PC-9 (cell line): ENCODE data around the gene ADGRG2. TPM values are rescaled to one million over a fixed set of nuclear protein-coding genes. Genes with fewer than 3 reads are reported as not detected.

Experiments
- BruUV-seq: library from RNA; stranded (reverse); fragments of 400-500 nt; replicated peaks from 2 replicates; lab custom pipeline; 2021; lab: Mats Ljungman, UMichigan
- CTCF ChIA-PET: fragments of 300-600 bp; sonication (Branson Sonifier 250); formaldehyde crosslinking; loops from one replicate; lab custom pipeline; 2022; ENCODE audit warnings: antibody characterized with exemption; lab: Charles Lee
- POLR2A ChIA-PET: fragments of 300-600 bp; sonication (Branson Sonifier 250); formaldehyde crosslinking; loops from one replicate; lab custom pipeline; 2022; ENCODE audit warnings: antibody characterized with exemption; ENCODE audit not compliant: unreplicated experiment; lab: Charles Lee
- DNase-seq, 2 experiments: peaks; one replicate each; pipeline versions ENCODE4 v3.0.0 to v3.0.0-alpha.2; 2015 to 2022; ENCODE audit warnings: mixed read lengths in 1 of 2
- H2AFZ ChIP-seq: fragments of 200-600 bp; sonication (generic); 2 replicates; pipeline ENCODE4 v1.8.1; 2017; ENCODE audit warnings: antibody characterized with exemption
- H3F3A ChIP-seq: fragments of 200-600 bp; sonication (generic); 2 replicates; pipeline ENCODE4 v1.8.1; 2017; ENCODE audit warnings: antibody characterized with exemption, mild to moderate bottlenecking, low read depth; ENCODE audit not compliant: insufficient read depth
- H3K27ac ChIP-seq: fragments of 200-600 bp; sonication (generic); 2 replicates; pipeline ENCODE4 v1.6.1; 2016; ENCODE audit warnings: mixed run types
- H3K27me3 ChIP-seq: fragments of 200-600 bp; sonication (generic); 2 replicates; pipeline ENCODE4 v1.6.1; 2016; ENCODE audit warnings: low read depth, mixed run types; ENCODE audit not compliant: insufficient read depth
- H3K36me3 ChIP-seq: fragments of 200-600 bp; sonication (generic); 2 replicates; pipeline ENCODE4 v1.6.1; 2016; ENCODE audit warnings: low read depth, mixed run types
- H3K4me1 ChIP-seq: fragments of 200-600 bp; sonication (generic); replicated peaks from 2 replicates; pipeline ENCODE4 v1.6.1; 2016; ENCODE audit warnings: mixed run types; ENCODE audit not compliant: insufficient read depth
- H3K4me2 ChIP-seq: fragments of 200-600 bp; sonication (generic); 2 replicates; pipeline ENCODE4 v1.6.1; 2017; ENCODE audit warnings: mixed run types
- H3K4me3 ChIP-seq: fragments of 200-600 bp; sonication (generic); 2 replicates; pipeline ENCODE4 v1.6.1; 2016; ENCODE audit warnings: mixed run types
- H3K79me2 ChIP-seq: fragments of 200-600 bp; sonication (generic); 2 replicates; pipeline ENCODE4 v1.6.1; 2017; ENCODE audit warnings: low read depth, mixed run types
- H3K9me2 ChIP-seq: fragments of 200-600 bp; sonication (generic); 2 replicates; pipeline ENCODE4 v1.8.1; 2017; ENCODE audit warnings: mild to moderate bottlenecking; ENCODE audit not compliant: insufficient read depth
- H3K9me3 ChIP-seq: fragments of 200-600 bp; sonication (generic); 2 replicates; pipeline ENCODE4 v1.8.1; 2016; ENCODE audit warnings: low read depth; ENCODE audit not compliant: insufficient read depth
- H4K20me1 ChIP-seq: fragments of 200-600 bp; sonication (generic); 2 replicates; pipeline ENCODE4 v1.8.1; 2017; ENCODE audit not compliant: insufficient read depth
- EZH2 ChIP-seq: fragments of 200-600 bp; sonication (generic); IDR thresholded peaks from 2 replicates; pipeline ENCODE4 v1.8.0; 2017; ENCODE audit warnings: antibody characterized with exemption, low read depth
- intact Hi-C: fragments of 100-400 bp; cut with micrococcal nuclease; formaldehyde crosslinking; loops from one replicate; pipeline ENCODE4 v1.10.0; 2022; ENCODE audit not compliant: unreplicated experiment
- total RNA-seq: library from RNA; stranded (reverse); gene quantifications from 2 replicates; pipeline ENCODE4 v1.2.3, GENCODE V29; 2021
- TF ChIP-seq, protein P1 (sequence below): fragments of 200-600 bp; sonication (generic); conservative IDR thresholded peaks from 2 replicates; pipeline ENCODE4 v1.6.1; 2017; ENCODE audit warnings: mixed run types, antibody characterized with exemption, mild to moderate bottlenecking, moderate library complexity

The ADGRG2 gene
- total RNA-seq, 1 experiment from 2014 or later: 0.22 TPM

GRCh38 chrX:19121466-19121865 lies 802 bp downstream of the ADGRG2 start:
- H3K9me2 ChIP-seq: no peaks in the 10 kb centered on the region
- H3K4me2 ChIP-seq: no peak overlapping the region
- no peaks in the 10 kb centered on the region for H3K4me1 ChIP-seq
- H3K27ac ChIP-seq: no peak overlapping the region
- no peaks in the 10 kb centered on the region for H3K36me3 ChIP-seq
- no peaks in the 10 kb centered on the region for H3K79me2 ChIP-seq
- no peaks in the 10 kb centered on the region for H3F3A ChIP-seq
- no peak for TF ChIP-seq EZH2
- TF ChIP-seq, protein P1, sequence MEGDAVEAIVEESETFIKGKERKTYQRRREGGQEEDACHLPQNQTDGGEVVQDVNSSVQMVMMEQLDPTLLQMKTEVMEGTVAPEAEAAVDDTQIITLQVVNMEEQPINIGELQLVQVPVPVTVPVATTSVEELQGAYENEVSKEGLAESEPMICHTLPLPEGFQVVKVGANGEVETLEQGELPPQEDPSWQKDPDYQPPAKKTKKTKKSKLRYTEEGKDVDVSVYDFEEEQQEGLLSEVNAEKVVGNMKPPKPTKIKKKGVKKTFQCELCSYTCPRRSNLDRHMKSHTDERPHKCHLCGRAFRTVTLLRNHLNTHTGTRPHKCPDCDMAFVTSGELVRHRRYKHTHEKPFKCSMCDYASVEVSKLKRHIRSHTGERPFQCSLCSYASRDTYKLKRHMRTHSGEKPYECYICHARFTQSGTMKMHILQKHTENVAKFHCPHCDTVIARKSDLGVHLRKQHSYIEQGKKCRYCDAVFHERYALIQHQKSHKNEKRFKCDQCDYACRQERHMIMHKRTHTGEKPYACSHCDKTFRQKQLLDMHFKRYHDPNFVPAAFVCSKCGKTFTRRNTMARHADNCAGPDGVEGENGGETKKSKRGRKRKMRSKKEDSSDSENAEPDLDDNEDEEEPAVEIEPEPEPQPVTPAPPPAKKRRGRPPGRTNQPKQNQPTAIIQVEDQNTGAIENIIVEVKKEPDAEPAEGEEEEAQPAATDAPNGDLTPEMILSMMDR: no peak
- H4K20me1 ChIP-seq: no peaks in the 10 kb centered on the region
- no peak overlapping the region for H3K4me3 ChIP-seq
- H3K9me3 ChIP-seq: no peaks in the 10 kb centered on the region
- H3K27me3 ChIP-seq: 0 out of 2 replicates have a peak, but pooled peaks cover 10% of the 10 kb centered on the region
- POLR2A ChIA-PET: no interaction called here
- CTCF ChIA-PET: no interaction called here
- no peak overlapping the region for H2AFZ ChIP-seq
- intact Hi-C loops: loop anchor here (5.0 kb wide), 1 partner anchor 211 kb away; no protein-coding TSS in a partner anchor
- no TSS peak for BruUV-seq
- no peak for DNase-seq

DNA sequence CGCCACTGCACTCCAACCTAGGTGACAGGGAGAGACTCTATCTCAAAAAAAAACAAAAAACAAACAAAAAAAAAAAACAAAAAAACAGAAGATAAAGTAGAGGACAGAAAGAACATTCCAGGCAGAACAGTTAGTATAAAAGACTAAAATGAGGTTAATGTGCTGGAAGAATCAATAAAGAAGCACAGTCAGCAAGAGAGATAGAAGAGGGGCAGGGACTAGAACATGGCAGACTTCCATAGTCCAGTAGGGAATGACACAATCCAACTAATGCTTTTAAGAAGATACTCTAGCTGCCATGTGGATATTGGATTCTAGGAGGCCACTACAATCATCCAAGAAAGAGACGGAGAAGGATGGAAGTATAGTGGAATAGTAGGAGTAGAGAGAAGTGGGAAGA lies 11.6 kb downstream of the ADGRG2 start:
- Histone ChIP-seq H3K27me3 (no peaks in the 10 kb centered on the region), H2AFZ (no peak overlapping the region), H3F3A (no peaks in the 10 kb centered on the region), H4K20me1 (no peaks in the 10 kb centered on the region), H3K79me2 (no peaks in the 10 kb centered on the region), H3K9me3 (no peaks in the 10 kb centered on the region), H3K36me3 (no peaks in the 10 kb centered on the region), H3K4me1 (no peaks in the 10 kb centered on the region), H3K4me2 (no peak overlapping the region), H3K9me2 (no peaks in the 10 kb centered on the region), H3K4me3 (no peak overlapping the region), H3K27ac (no peak overlapping the region)
- no peak for TF ChIP-seq EZH2
- TF ChIP-seq, protein P1: no peak
- no peak for DNase-seq
- CTCF ChIA-PET: no interaction called here
- no TSS peak for BruUV-seq
- POLR2A ChIA-PET: no interaction called here
- intact Hi-C loops: no loop called here

DNA sequence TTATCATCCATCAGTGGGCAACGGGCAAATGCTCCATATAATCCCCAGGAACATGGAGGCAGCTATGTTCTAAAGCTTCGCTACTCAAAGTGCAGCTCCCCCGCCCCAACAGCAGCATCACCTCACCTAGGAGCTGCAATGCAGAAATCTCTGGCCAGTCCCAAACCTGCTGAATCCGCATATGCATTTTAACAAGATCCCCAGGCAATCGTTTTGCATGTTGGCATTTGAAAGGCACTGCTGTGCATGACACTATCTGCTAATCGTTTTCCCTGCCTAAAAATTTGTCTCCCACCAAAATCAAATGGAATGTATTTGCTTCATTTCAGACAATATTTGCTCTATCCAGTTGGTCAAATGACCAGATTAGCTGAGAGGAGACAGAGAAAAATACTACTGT lies 15.2 kb downstream of the ADGRG2 start:
- intact Hi-C loops: no loop called here
- POLR2A ChIA-PET: no interaction called here
- no TSS peak for BruUV-seq
- no peaks in the 10 kb centered on the region for H3F3A ChIP-seq
- no peak overlapping the region for H2AFZ ChIP-seq
- TF ChIP-seq EZH2: no peak
- TF ChIP-seq, protein P1: no peak
- no peaks in the 10 kb centered on the region for H4K20me1 ChIP-seq
- H3K4me1 ChIP-seq: no peaks in the 10 kb centered on the region
- no peak overlapping the region for H3K4me2 ChIP-seq
- no peaks in the 10 kb centered on the region for H3K79me2 ChIP-seq
- H3K27me3 ChIP-seq: no peaks in the 10 kb centered on the region
- H3K9me2 ChIP-seq: no peaks in the 10 kb centered on the region
- CTCF ChIA-PET: no interaction called here
- H3K27ac ChIP-seq: no peak overlapping the region
- H3K36me3 ChIP-seq: no peaks in the 10 kb centered on the region
- no peaks in the 10 kb centered on the region for H3K9me3 ChIP-seq
- no peak for DNase-seq
- H3K4me3 ChIP-seq: no peak overlapping the region
